ENCODE measurements around the gene NME7. TPM values are rescaled to one million over a fixed set of nuclear protein-coding genes. Genes with fewer than 3 reads are reported as not detected.
"Not testable (repeated sequence)": the region's sequence is repeated elsewhere in the genome, so short reads cannot be mapped to it uniquely, and the experiment has no call there.

NME7 gene
- total and polyA plus RNA-seq, 10 donors: 4.0 to 22.0 (median 9.7) TPM

GRCh38 chr1:169184812-169185211 is 182.8 kb downstream of the NME7 start:
- Histone ChIP-seq H3K27me3 (replicated peaks in 1 of 7) (no peaks in the 10 kb centered on the region), H3K36me3 (no peaks in the 10 kb centered on the region), H3K27ac (no peak overlapping the region), H3K9me3 (peaks cover 0 to 2% (median 0%) of the 10 kb centered on the region in 8 donors), H3K4me1 (no peaks in the 10 kb centered on the region), H3K4me3 (no peak overlapping the region)
- DNase-seq: no peak
- TF ChIP-seq CTCF (IDR thresholded peaks at IDR 0.05 in 8 of 11, conservative IDR thresholded peaks at IDR 0.05 in 3 of 11) (no peak), POLR2AphosphoS5 (IDR thresholded peaks at IDR 0.05) (no peak), POLR2A (IDR thresholded peaks at IDR 0.05) (no peak)
- 36 to 63% (median 57%) methylated on average over 1 of the region's 1 CpG for WGBS, 5 donors
- intact Hi-C loops (cut with DNase I; ENCODE audit: low total_unique reads): no loop called here

- no peak overlapping the region for H3K27ac ChIP-seq
- WGBS, 5 donors: 89 to 95% (median 94%) methylated on average over 3 of the region's 3 CpGs
- peaks cover 0 to 7% (median 0%) of the 10 kb centered on the region in 8 donors for H3K9me3 ChIP-seq
- H3K4me3 ChIP-seq: no peak overlapping the region
- H3K4me1 ChIP-seq: no peaks in the 10 kb centered on the region
- TF ChIP-seq POLR2AphosphoS5 (IDR thresholded peaks at IDR 0.05) (no peak), POLR2A (IDR thresholded peaks at IDR 0.05) (no peak), CTCF (IDR thresholded peaks at IDR 0.05 in 8 of 11, conservative IDR thresholded peaks at IDR 0.05 in 3 of 11) (no peak)
- intact Hi-C loops (cut with DNase I; ENCODE audit: low total_unique reads): no loop called here
- no peaks in the 10 kb centered on the region for H3K36me3 ChIP-seq
- no peaks in the 10 kb centered on the region for H3K27me3 ChIP-seq (replicated peaks in 1 of 7)
- no peak for DNase-seq
These were observed 187.4 kb downstream of the NME7 start for GRCh38 chr1:169180174-169180573.

- H3K9me3 ChIP-seq; DNase-seq; H3K36me3 ChIP-seq; H3K27ac ChIP-seq; H3K4me1 ChIP-seq; H3K4me3 ChIP-seq; intact Hi-C loops (cut with DNase I; ENCODE audit: low total_unique reads); H3K27me3 ChIP-seq (replicated peaks in 1 of 7): not testable (repeated sequence)
- WGBS, 5 donors: 91 to 99% (median 95%) methylated on average over 3 of the region's 3 CpGs
These were observed 188.2 kb downstream of the NME7 start for GRCh38 chr1:169179431-169179830.

GRCh38 chr1:169175461-169175860 is 192.1 kb downstream of the NME7 start:
- intact Hi-C loops (cut with DNase I; ENCODE audit: low total_unique reads): no loop called here
- H3K27ac ChIP-seq: no peak overlapping the region
- DNase-seq: no peak
- no peaks in the 10 kb centered on the region for H3K36me3 ChIP-seq
- no peaks in the 10 kb centered on the region for H3K4me1 ChIP-seq
- no peaks in the 10 kb centered on the region for H3K27me3 ChIP-seq (replicated peaks in 1 of 7)
- 77 to 87% (median 81%) methylated on average over 2 of the region's 2 CpGs for WGBS, 5 donors
- no peak overlapping the region for H3K4me3 ChIP-seq
- peaks cover 0 to 7% (median 0%) of the 10 kb centered on the region in 8 donors for H3K9me3 ChIP-seq
- TF ChIP-seq POLR2A (IDR thresholded peaks at IDR 0.05) (no peak), CTCF (IDR thresholded peaks at IDR 0.05 in 8 of 11, conservative IDR thresholded peaks at IDR 0.05 in 3 of 11) (no peak), POLR2AphosphoS5 (IDR thresholded peaks at IDR 0.05) (no peak)

- Histone ChIP-seq H3K4me3 (no peak overlapping the region), H3K9me3 (no peaks in the 10 kb centered on the region), H3K27ac (no peak overlapping the region), H3K36me3 (peaks cover 0 to 11% (median 0%) of the 10 kb centered on the region in 6 donors), H3K4me1 (peaks cover 0 to 2% (median 0%) of the 10 kb centered on the region in 6 donors), H3K27me3 (replicated peaks in 1 of 7) (no peaks in the 10 kb centered on the region)
- WGBS, 5 donors: 63 to 77% (median 69%) methylated on average over 5 of the region's 5 CpGs
- intact Hi-C loops (cut with DNase I; ENCODE audit: low total_unique reads): no loop called here
- no peak for DNase-seq
- TF ChIP-seq POLR2AphosphoS5 (IDR thresholded peaks at IDR 0.05): no peak
- no peak for TF ChIP-seq CTCF (IDR thresholded peaks at IDR 0.05 in 8 of 11, conservative IDR thresholded peaks at IDR 0.05 in 3 of 11)
- no peak for TF ChIP-seq POLR2A (IDR thresholded peaks at IDR 0.05)
These were observed 204.5 kb downstream of the NME7 start for GRCh38 chr1:169163059-169163458.
